Upper lobe of right lung (tissue), 1 donor: Measurements from ENCODE around the gene PLB1. TPM values are rescaled to one million over a fixed set of nuclear protein-coding genes. Genes with fewer than 3 reads are reported as not detected.

Source experiments
- ATAC-seq: fragments of 200-7000 bp; cut with Tn5 transposase; one replicate; pipeline ENCODE4 v1.9.1; 2020; ENCODE audit warnings: mild to moderate bottlenecking, moderate library complexity
- DNase-seq: peaks from one replicate; pipeline ENCODE4 v3.0.0-alpha.2; 2020
- H3K27ac ChIP-seq: fragments of 200-600 bp; one replicate; pipeline ENCODE4 v1.8.0; 2022
- H3K27me3 ChIP-seq: fragments of 200-600 bp; one replicate; pipeline ENCODE4 v1.8.0; 2022; ENCODE audit warnings: mild to moderate bottlenecking
- H3K36me3 ChIP-seq: fragments of 200-600 bp; one replicate; pipeline ENCODE4 v1.8.0; 2022
- H3K4me1 ChIP-seq: fragments of 200-600 bp; one replicate; pipeline ENCODE4 v1.8.0; 2022
- H3K4me3 ChIP-seq: fragments of 200-600 bp; one replicate; pipeline ENCODE4 v1.8.0; 2022; ENCODE audit warnings: mild to moderate bottlenecking
- H3K9me3 ChIP-seq: fragments of 200-600 bp; one replicate; pipeline ENCODE4 v1.8.0; 2022
- CTCF ChIP-seq: fragments of 200-600 bp; IDR thresholded peaks from one replicate; pipeline ENCODE4 v1.8.0; 2022; ENCODE audit warnings: antibody characterized with exemption
- intact Hi-C: fragments of 100-400 bp; cut with DNase I; formaldehyde crosslinking; loops from one replicate; pipeline ENCODE4 v1.11.0; 2022
- total RNA-seq: library from RNA; stranded (reverse); fragmentation: NEBNext Ultra II Directional; extraction: Animal tissue kit (Norgen Biotek cat#: 25700); gene quantifications from one replicate; pipeline ENCODE4 v1.2.1, GENCODE V29; 2021
- donor health status: DM: no; HTN: yes; CAD: no; lungs with severe emphysema.

PLB1 gene
- total RNA-seq, 1 donor from 2014 or later, result 4.2 TPM

GRCh38 chr2:28619213-28620196 is 123.6 kb downstream of the PLB1 start:
- Histone ChIP-seq H3K9me3 (no peaks in the 10 kb centered on the region), H3K4me1 (peaks cover 20% of the 10 kb centered on the region), H3K27ac (no peak overlapping the region), H3K4me3 (no peak overlapping the region), H3K27me3 (no peaks in the 10 kb centered on the region), H3K36me3 (no peaks in the 10 kb centered on the region)
- intact Hi-C loops, result no loop called here
- no peak for DNase-seq
- ATAC-seq, result no peak
- no peak for TF ChIP-seq CTCF

- no peak for ATAC-seq
- H3K4me1 ChIP-seq, result peaks cover 28% of the 10 kb centered on the region
- H3K27me3 ChIP-seq, result no peaks in the 10 kb centered on the region
- TF ChIP-seq CTCF, result no peak
- no peaks in the 10 kb centered on the region for H3K36me3 ChIP-seq
- peak; percentile 48 for DNase-seq
- H3K27ac ChIP-seq, result peak overlapping the region; percentile 87
- no peak overlapping the region for H3K4me3 ChIP-seq
- intact Hi-C loops, result no loop called here
- no peaks in the 10 kb centered on the region for H3K9me3 ChIP-seq
Measured at GRCh38 chr2:28620291-28620793, 124.5 kb downstream of the PLB1 start.

GRCh38 chr2:28620801-28621171 is 124.9 kb downstream of the PLB1 start:
- no peak for TF ChIP-seq CTCF
- Histone ChIP-seq H3K36me3 (no peaks in the 10 kb centered on the region), H3K27me3 (no peaks in the 10 kb centered on the region), H3K4me3 (no peak overlapping the region), H3K9me3 (no peaks in the 10 kb centered on the region), H3K27ac (peak overlapping the region; percentile 87), H3K4me1 (peaks cover 32% of the 10 kb centered on the region)
- intact Hi-C loops, result no loop called here
- DNase-seq (peak; percentile 33), ATAC-seq (no peak)

- H3K27ac ChIP-seq, result peak overlapping the region; percentile 87
- no peak overlapping the region for H3K4me3 ChIP-seq
- peak; percentile 85 for ATAC-seq
- H3K9me3 ChIP-seq, result no peaks in the 10 kb centered on the region
- peak; percentile 33 for TF ChIP-seq CTCF
- no peaks in the 10 kb centered on the region for H3K36me3 ChIP-seq
- no peaks in the 10 kb centered on the region for H3K27me3 ChIP-seq
- H3K4me1 ChIP-seq, result peaks cover 39% of the 10 kb centered on the region
- intact Hi-C loops, result no loop called here
- peak; percentile 77 for DNase-seq
Measured at GRCh38 chr2:28621172-28622100, 125.6 kb downstream of the PLB1 start.

GRCh38 chr2:28622101-28622499 is 126.2 kb downstream of the PLB1 start:
- H3K4me3 ChIP-seq, result no peak overlapping the region
- intact Hi-C loops, result no loop called here
- no peaks in the 10 kb centered on the region for H3K9me3 ChIP-seq
- TF ChIP-seq CTCF, result no peak
- peaks cover 41% of the 10 kb centered on the region for H3K4me1 ChIP-seq
- peak overlapping the region; percentile 87 for H3K27ac ChIP-seq
- no peak for ATAC-seq
- no peaks in the 10 kb centered on the region for H3K27me3 ChIP-seq
- DNase-seq, result no peak
- no peaks in the 10 kb centered on the region for H3K36me3 ChIP-seq
